ENCODE data around the gene RIMBP2. TPM values are rescaled to one million over a fixed set of nuclear protein-coding genes. Genes with fewer than 3 reads are reported as not detected.

RIMBP2 gene
- total and polyA plus RNA-seq, 9 donors, result 1.1 to 16.2 (median 3.5) TPM

DNA sequence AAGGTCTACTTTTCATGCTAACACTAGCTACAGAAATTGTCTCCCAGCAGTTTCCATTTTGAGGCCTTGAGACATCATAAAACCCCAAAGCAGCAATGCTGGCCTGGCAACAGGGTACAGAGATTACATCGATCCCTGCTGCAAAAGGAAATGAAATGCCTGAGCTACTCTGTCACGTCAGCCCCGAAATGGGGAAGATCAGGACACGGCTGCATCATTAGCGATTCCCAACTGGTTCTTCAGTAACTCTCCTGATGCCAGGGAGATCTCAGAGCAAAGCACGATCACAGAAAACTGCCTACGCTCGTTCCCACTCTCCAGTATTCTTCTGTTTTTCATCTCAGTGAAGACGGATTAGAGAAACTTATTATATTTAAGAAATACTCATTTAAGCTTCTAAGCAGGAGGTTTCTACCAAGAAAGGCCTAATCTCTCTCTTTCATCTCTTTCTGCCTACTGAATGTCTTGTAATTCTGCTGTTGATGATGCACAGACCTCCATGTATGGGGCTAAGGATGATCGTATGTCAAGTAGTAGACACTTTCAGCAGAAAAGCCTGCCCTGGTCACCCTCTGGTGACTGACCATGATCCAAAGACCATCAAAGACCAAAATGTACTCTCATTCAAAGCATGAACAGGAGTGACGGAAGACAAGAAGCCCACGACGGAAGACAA is 168.5 kb downstream of the RIMBP2 start:
- Histone ChIP-seq H3K27me3 (no peaks in the 10 kb centered on the region), H3K27ac (no peak overlapping the region), H3K9me3 (no peaks in the 10 kb centered on the region), H3K36me3 (no peaks in the 10 kb centered on the region), H3K4me3 (no peak overlapping the region), H3K4me1 (ENCODE audit: insufficient read depth) (no peaks in the 10 kb centered on the region)
- intact Hi-C loops (cut with DNase I), result no loop called here
- DNase-seq, result no peak
- 79 to 89% (median 83%) methylated on average over 13 of the region's 13 CpGs for WGBS, 3 donors
- TF ChIP-seq EP300 (IDR thresholded peaks at IDR 0.05) (no peak), CTCF (IDR thresholded peaks at IDR 0.05) (no peak), POLR2A (IDR thresholded peaks at IDR 0.05) (no peak)

DNA sequence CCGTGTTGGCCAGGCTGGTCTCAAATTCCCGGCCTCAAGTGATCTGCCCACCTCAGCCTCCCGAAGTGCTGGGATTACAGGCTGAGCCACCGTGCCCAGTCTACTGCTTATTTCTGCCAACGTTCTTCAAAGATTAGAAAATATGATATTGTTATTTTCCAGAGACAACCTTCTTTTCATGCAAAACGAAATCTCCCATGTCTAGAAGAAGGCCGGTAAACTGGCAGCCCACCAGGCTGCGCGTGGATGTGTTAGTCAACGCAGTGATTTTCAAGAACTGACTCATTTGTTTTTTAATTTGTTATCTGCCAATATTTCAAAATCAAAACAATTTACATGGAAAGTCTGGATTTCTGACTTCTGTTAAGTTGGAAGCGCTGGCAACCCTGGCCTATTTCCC is 169.6 kb downstream of the RIMBP2 start:
- H3K36me3 ChIP-seq, result no peaks in the 10 kb centered on the region
- intact Hi-C loops (cut with DNase I), result no loop called here
- H3K27ac ChIP-seq, result no peak overlapping the region
- H3K27me3 ChIP-seq, result no peaks in the 10 kb centered on the region
- no peak for TF ChIP-seq POLR2A (IDR thresholded peaks at IDR 0.05)
- TF ChIP-seq EP300 (IDR thresholded peaks at IDR 0.05), result no peak
- TF ChIP-seq CTCF (IDR thresholded peaks at IDR 0.05), result no peak
- no peak for DNase-seq
- H3K4me3 ChIP-seq, result no peak overlapping the region
- whole genome bisulfite sequencing, 3 donors, result 28 to 57% (median 38%) methylated on average over 11 of the region's 11 CpGs
- H3K4me1 ChIP-seq (ENCODE audit: insufficient read depth), result no peaks in the 10 kb centered on the region
- no peaks in the 10 kb centered on the region for H3K9me3 ChIP-seq

DNA sequence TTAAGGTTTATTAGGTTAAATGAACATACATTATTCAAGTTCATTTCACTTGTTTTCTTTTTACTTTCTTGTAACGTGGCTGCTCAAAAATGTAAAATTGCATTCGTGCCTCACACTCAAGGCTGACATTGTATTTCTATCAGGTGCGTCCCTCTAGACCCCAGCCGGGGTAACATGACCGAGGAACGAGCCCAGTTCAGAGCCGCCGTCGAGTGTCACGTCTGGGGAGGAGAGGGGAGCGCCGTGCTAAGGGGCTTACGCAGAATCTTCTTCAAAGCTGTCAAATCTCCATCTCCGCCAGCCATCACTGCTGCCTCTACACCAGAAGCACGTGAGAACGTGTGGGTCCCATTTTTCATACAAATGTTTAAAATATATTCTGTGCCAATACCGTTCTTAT is 170.6 kb downstream of the RIMBP2 start:
- Histone ChIP-seq H3K4me1 (ENCODE audit: insufficient read depth) (no peaks in the 10 kb centered on the region), H3K36me3 (no peaks in the 10 kb centered on the region), H3K27ac (no peak overlapping the region), H3K27me3 (no peaks in the 10 kb centered on the region), H3K4me3 (no peak overlapping the region), H3K9me3 (no peaks in the 10 kb centered on the region)
- WGBS, 3 donors, result 62 to 79% (median 66%) methylated on average over 17 of the region's 17 CpGs
- TF ChIP-seq POLR2A (IDR thresholded peaks at IDR 0.05), result no peak
- intact Hi-C loops (cut with DNase I), result no loop called here
- no peak for DNase-seq

DNA sequence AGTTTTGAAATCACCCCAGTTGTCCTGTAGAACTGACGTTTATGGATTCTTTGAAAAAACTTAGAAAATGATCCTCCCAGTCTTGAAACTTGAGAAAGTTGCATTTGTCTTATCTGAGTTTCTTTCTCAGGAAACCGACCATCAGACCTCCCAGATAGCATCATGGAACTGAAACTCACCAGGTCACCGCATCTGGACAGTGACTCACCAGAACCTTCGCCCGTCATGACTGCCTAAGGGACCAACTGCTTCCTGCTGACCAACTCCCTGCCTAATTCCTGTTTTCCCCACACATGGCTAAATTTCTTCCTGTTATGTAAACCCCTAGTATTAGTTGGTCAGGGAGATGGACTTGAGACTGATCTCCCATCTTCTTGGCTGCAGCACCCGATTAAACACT is 175.7 kb downstream of the RIMBP2 start:
- 80 to 88% (median 86%) methylated on average over 6 of the region's 6 CpGs for WGBS, 3 donors
- intact Hi-C loops (cut with DNase I), result no loop called here
- TF ChIP-seq POLR2A (IDR thresholded peaks at IDR 0.05), result no peak
- no peak for TF ChIP-seq CTCF (IDR thresholded peaks at IDR 0.05)
- no peak for TF ChIP-seq EP300 (IDR thresholded peaks at IDR 0.05)
- no peaks in the 10 kb centered on the region for H3K4me1 ChIP-seq (ENCODE audit: insufficient read depth)
- H3K27me3 ChIP-seq, result no peaks in the 10 kb centered on the region
- H3K9me3 ChIP-seq, result no peaks in the 10 kb centered on the region
- H3K36me3 ChIP-seq, result no peaks in the 10 kb centered on the region
- DNase-seq, result no peak
- no peak overlapping the region for H3K27ac ChIP-seq
- no peak overlapping the region for H3K4me3 ChIP-seq

DNA sequence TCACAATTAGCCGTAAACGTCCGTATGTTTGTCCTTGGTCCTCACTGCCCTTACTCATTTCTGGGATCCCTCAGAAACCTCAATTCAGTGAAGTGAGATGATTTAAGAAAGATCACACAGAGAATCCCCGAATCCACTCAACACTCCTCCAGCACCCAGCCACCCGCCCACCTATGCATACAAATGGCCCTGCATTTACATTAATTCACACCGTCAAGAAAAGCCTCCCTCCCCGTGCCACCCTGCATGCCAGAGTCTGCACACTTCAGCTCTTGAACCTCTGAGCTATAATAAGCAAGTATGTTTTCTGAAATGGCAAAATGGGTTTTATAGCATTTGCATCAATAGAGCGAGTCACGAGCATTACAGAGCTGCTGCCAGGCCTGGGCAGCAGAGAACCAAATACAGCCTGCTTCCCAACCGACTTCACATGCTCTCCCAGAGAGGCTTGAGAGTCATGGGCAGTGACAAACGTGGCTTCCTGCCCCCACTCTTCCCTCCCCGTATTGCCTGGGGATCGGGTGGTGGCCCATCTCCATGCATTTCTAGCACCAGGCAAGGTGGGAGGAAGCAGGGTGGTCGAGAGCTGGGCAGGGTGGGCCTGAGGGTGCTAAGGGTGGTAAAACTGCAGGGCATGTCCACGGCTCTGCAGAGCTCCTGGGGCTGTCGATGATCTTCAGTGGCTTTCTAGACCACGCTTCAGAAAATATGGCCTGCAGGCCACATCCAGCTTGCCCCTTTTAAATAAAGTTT is 177.6 kb downstream of the RIMBP2 start:
- intact Hi-C loops (cut with DNase I), result no loop called here
- 58 to 68% (median 60%) methylated on average over 17 of the region's 17 CpGs for WGBS, 3 donors
- DNase-seq, result no peak
- Histone ChIP-seq H3K9me3 (no peaks in the 10 kb centered on the region), H3K4me1 (ENCODE audit: insufficient read depth) (no peaks in the 10 kb centered on the region), H3K27ac (no peak overlapping the region), H3K4me3 (no peak overlapping the region), H3K27me3 (no peaks in the 10 kb centered on the region), H3K36me3 (no peaks in the 10 kb centered on the region)
- TF ChIP-seq CTCF (IDR thresholded peaks at IDR 0.05) (no peak), EP300 (IDR thresholded peaks at IDR 0.05) (no peak), POLR2A (IDR thresholded peaks at IDR 0.05) (no peak)
